Transverse colon (tissue), 3 donors: Measurements from ENCODE around the gene DDX46.

ENCODE experiments used
- EP300 ChIP-seq: sonication (generic); formaldehyde crosslinking; IDR thresholded peaks from one replicate; pipeline ENCODE4 v1.6.1; 2017; ENCODE audit warnings: antibody characterized with exemption, low read depth
- TF ChIP-seq, protein P1 (sequence below), 5 experiments: fragments of 200-600 bp in 3 of 5; fragments of 450-650 bp in 2 of 5; sonication (generic) in 3 of 5; IDR thresholded peaks; 1 replicate in 2 of 5; 2 replicates in 3 of 5; pipeline ENCODE4 v1.5.1; 2016 to 2017; ENCODE audit warnings: antibody characterized with exemption in 5 of 5, inconsistent platforms in 3 of 5, mild to moderate bottlenecking in 2 of 5, moderate library complexity in 1 of 5

DNA sequence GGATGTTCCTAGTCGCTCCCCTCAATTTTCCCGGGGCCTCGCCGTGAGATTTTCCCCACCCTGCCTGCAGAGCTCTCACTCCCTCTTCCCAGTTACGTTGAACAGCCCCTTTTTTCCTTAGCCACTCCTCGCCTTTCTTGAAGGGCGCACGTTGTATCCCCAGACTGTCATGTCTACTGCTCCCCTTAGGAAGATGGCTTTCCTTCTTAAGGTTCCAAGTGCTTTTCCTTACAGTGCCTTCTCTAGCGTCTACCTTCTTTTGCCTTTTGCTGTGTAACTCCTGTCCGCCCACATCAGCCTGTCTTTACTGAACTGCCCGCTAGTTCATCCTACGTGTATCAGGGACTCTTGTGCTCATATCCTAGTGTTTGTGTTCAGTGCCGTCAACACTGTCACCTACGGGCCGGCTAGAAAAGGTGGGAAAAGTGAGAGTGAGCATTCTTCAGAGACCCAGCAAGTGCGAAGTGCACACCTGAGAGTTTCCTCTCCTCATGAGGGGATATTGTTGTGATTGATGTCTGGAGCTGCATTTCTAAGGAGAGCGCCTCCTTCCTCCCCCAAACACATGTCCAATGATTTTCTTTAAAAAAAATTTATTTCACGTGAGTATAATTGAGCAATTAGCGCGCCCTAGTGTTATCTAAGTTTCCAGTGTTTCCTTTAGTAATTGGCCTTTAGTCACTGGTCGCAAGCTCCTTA lies 19.5 kb upstream of the DDX46 start:
- TF ChIP-seq, protein P1, sequence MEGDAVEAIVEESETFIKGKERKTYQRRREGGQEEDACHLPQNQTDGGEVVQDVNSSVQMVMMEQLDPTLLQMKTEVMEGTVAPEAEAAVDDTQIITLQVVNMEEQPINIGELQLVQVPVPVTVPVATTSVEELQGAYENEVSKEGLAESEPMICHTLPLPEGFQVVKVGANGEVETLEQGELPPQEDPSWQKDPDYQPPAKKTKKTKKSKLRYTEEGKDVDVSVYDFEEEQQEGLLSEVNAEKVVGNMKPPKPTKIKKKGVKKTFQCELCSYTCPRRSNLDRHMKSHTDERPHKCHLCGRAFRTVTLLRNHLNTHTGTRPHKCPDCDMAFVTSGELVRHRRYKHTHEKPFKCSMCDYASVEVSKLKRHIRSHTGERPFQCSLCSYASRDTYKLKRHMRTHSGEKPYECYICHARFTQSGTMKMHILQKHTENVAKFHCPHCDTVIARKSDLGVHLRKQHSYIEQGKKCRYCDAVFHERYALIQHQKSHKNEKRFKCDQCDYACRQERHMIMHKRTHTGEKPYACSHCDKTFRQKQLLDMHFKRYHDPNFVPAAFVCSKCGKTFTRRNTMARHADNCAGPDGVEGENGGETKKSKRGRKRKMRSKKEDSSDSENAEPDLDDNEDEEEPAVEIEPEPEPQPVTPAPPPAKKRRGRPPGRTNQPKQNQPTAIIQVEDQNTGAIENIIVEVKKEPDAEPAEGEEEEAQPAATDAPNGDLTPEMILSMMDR (IDR thresholded peaks at IDR 0.05) = peak in 2 of 5 experiments; percentile 25 to 42
- TF ChIP-seq EP300 = no peak
